GM12878 (cell line): Measurements from ENCODE around the gene CASP5. TPM values are rescaled to one million over a fixed set of nuclear protein-coding genes. Genes with fewer than 3 reads are reported as not detected.

Source experiments
- ATAC-seq: fragments of 200-7000 bp; cut with Tn5 transposase; 3 replicates; pipeline ENCODE4 v1.9.1; 2020; ENCODE audit warnings: mild to moderate bottlenecking, moderate library complexity
- BruUV-seq: library from RNA; stranded (reverse); fragments of 400-500 nt; replicated peaks from 2 replicates; lab custom pipeline; 2021; lab: Mats Ljungman, UMichigan
- CTCF ChIA-PET: fragments of 300-600 bp; sonication (Branson Sonifier 250); formaldehyde crosslinking; extraction: SDS; loops from one replicate; lab custom pipeline; 2021; ENCODE audit warnings: inconsistent platforms; lab: Yijun Ruan, JAX
- POLR2A ChIA-PET: fragments of 350-600 bp; formaldehyde crosslinking; extraction: SDS; loops from one replicate; lab custom pipeline; 2021; ENCODE audit warnings: inconsistent platforms; lab: Charles Lee
- RAD21 ChIA-PET: fragments of 300-600 bp; sonication (Branson Sonifier 250); formaldehyde crosslinking; loops from one replicate; lab custom pipeline; 2023; ENCODE audit warnings: antibody characterized with exemption; ENCODE audit not compliant: unreplicated experiment; lab: Charles Lee
- SMC1A ChIA-PET: fragments of 300-600 bp; sonication (Branson Sonifier 250); formaldehyde crosslinking; loops from one replicate; lab custom pipeline; 2023; ENCODE audit not compliant: unreplicated experiment, uncharacterized antibody; lab: Charles Lee
- DNase-seq: peaks from one replicate; pipeline ENCODE4 v3.0.0-alpha.2; 2011; ENCODE audit warnings: low read depth, low spot score
- FAIRE-seq: peaks from 3 replicates; lab custom pipeline; 2011; peaks lifted over from hg19 to GRCh38; lab: Jason Lieb, UNC
- H2AFZ ChIP-seq: 2 replicates; pipeline ENCODE4 v1.6.0; 2011; ENCODE audit warnings: low read depth, low read length, control low read depth; ENCODE audit not compliant: control insufficient read depth
- H3K27ac ChIP-seq: 2 replicates; pipeline ENCODE4 v1.5.1; 2011; ENCODE audit warnings: control low read depth; ENCODE audit not compliant: control insufficient read depth, insufficient read depth
- H3K27me3 ChIP-seq, 2 experiments: replicated peaks in 1 of 2; 2 replicates each; pipeline versions ENCODE4 v1.6.0 to v1.6.1; 2011; ENCODE audit warnings: low read length in 1 of 2; ENCODE audit not compliant: control insufficient read depth in 2 of 2, insufficient read depth in 2 of 2
- H3K36me3 ChIP-seq, 2 experiments: 2 replicates each; pipeline ENCODE4 v1.5.1; 2011; ENCODE audit warnings: low read length in 1 of 2; ENCODE audit not compliant: control insufficient read depth in 2 of 2, insufficient read depth in 2 of 2
- H3K4me1 ChIP-seq: 2 replicates; pipeline ENCODE4 v1.6.1; 2011; ENCODE audit warnings: mild to moderate bottlenecking, low read length, moderate library complexity, mixed read lengths; ENCODE audit not compliant: control insufficient read depth, insufficient read depth
- H3K4me2 ChIP-seq: 2 replicates; pipeline ENCODE4 v1.6.0; 2011; ENCODE audit warnings: control low read depth; ENCODE audit not compliant: control insufficient read depth, insufficient read depth
- H3K4me3 ChIP-seq: fragments of 200-600 bp; sonication (generic); 2 replicates; pipeline ENCODE4 v1.5.1; 2016
- H3K79me2 ChIP-seq: 2 replicates; pipeline ENCODE4 v1.6.0; 2011; ENCODE audit warnings: low read length; ENCODE audit not compliant: control insufficient read depth, insufficient read depth
- H3K9ac ChIP-seq: 2 replicates; pipeline ENCODE4 v1.8.0; 2011; ENCODE audit warnings: low read length, control low read depth, mixed read lengths; ENCODE audit not compliant: control insufficient read depth, insufficient read depth
- H3K9me3 ChIP-seq: replicated peaks from 3 replicates; pipeline ENCODE4 v1.5.1; 2011; ENCODE audit warnings: mild to moderate bottlenecking, low read length; ENCODE audit not compliant: control insufficient read depth, insufficient read depth
- H4K20me1 ChIP-seq: 2 replicates; pipeline ENCODE4 v1.6.0; 2011; ENCODE audit not compliant: control insufficient read depth, insufficient read depth
- NFYA ChIP-seq: IDR thresholded peaks from 2 replicates; pipeline ENCODE4 v1.6.1; 2011; ENCODE audit warnings: low read depth, mild to moderate bottlenecking, low read length, improper control_type of control experiment, borderline replicate concordance
- RAD51 ChIP-seq: fragments of 450-650 bp; IDR thresholded peaks from 2 replicates; pipeline ENCODE4 v1.6.1; 2016; ENCODE audit warnings: moderate library complexity, mild to moderate bottlenecking, inconsistent platforms
- RUNX3 ChIP-seq: IDR thresholded peaks from 2 replicates; pipeline ENCODE4 v1.6.1; 2012; ENCODE audit warnings: low read length, inconsistent platforms
- TARDBP ChIP-seq: IDR thresholded peaks from 2 replicates; pipeline ENCODE4 v1.6.1; 2016; ENCODE audit warnings: borderline replicate concordance
- WGBS: methylation state at CpG from one replicate; pipeline ENCODE4 v1.1.6; 2016; ENCODE audit warnings: low lambda C conversion rate; ENCODE audit not compliant: insufficient replicate concordance, insufficient coverage; ENCODE audit errors: missing lambda C conversion rate; 5-methylcytosine and 5-hydroxymethylcytosine counted together
- in situ Hi-C: fragments of 300-500 bp; cut with MboI; formaldehyde crosslinking; loops from 9 replicates; pipeline ENCODE4 v1.14.3; 2018; ENCODE audit warnings: mixed read lengths
- intact Hi-C: fragments of 100-400 bp; cut with micrococcal nuclease; formaldehyde crosslinking; loops from one replicate; pipeline ENCODE4 v1.14.2; 2022; ENCODE audit not compliant: unreplicated experiment
- polyA plus RNA-seq, 11 experiments: library from polyadenylated mRNA; depleted of rRNA in 4 of 11; unstranded in 6 of 11; stranded (reverse) in 5 of 11; fragments of >200 nt; fragmentation: Nextera tagmentation in 4 of 11; fragmentation: Illumina TruSeq in 1 of 11; extraction: Ambion mirVana in 4 of 11; extraction: Trizol in 1 of 11; gene quantifications; 1 replicate in 1 of 11; 2 replicates in 10 of 11; pipeline versions ENCODE4 v1.2.1 to v1.2.3, GENCODE V29; 2011 to 2016; ENCODE audit warnings: inconsistent platforms in 2 of 11, missing spikeins in 2 of 11, low read depth in 1 of 11
- total RNA-seq, 4 experiments: library from RNA; depleted of rRNA in 3 of 4; stranded (reverse); fragments of >200 nt in 3 of 4; fragmentation: Illumina TruSeq in 1 of 4; extraction: Trizol in 1 of 4; gene quantifications; 2 replicates each; pipeline versions ENCODE4 v1.2.1 to v1.2.3, GENCODE V29; 2013 to 2021
- TF ChIP-seq, protein P1 (sequence below): fragments of 150-350 bp; IDR thresholded peaks from 2 replicates; pipeline ENCODE4 v1.6.1; 2016; ENCODE audit warnings: low read depth, low read length
- TF ChIP-seq, protein P2 (sequence below): fragments of 450-650 bp; IDR thresholded peaks from 2 replicates; pipeline ENCODE4 v1.6.1; 2014; ENCODE audit warnings: mild to moderate bottlenecking

The CASP5 gene
- total and polyA plus RNA-seq, 10 of the 15 experiments (the other 5 are each of a cell fraction or from before 2014, with no cell fraction given): not detected

- Histone ChIP-seq H3K9ac (no peak overlapping the region), H3K36me3 (no peaks in the 10 kb centered on the region), H3K27ac (no peak overlapping the region), H3K79me2 (no peaks in the 10 kb centered on the region), H4K20me1 (no peaks in the 10 kb centered on the region), H3K4me1 (no peaks in the 10 kb centered on the region), H3K27me3 (no peaks in the 10 kb centered on the region), H3K4me2 (no peak overlapping the region), H2AFZ (no peak overlapping the region), H3K4me3 (no peak overlapping the region), H3K9me3 (no peaks in the 10 kb centered on the region)
- WGBS: 41% methylated on average over 3 of the region's 3 CpGs
- FAIRE-seq (no peak), DNase-seq (no peak)
- POLR2A ChIA-PET: no interaction called here
- intact Hi-C loops: no loop called here
- SMC1A ChIA-PET: interaction anchor here (1.0 kb wide), 1 partner anchor 11 kb away, joined by 3 read pairs; no protein-coding TSS in a partner anchor
- no TSS peak for BruUV-seq
- CTCF ChIA-PET: interaction anchor here (0.6 kb wide), 1 partner anchor 194 kb away, joined by 4 read pairs; no protein-coding TSS in a partner anchor
- RAD21 ChIA-PET: no interaction called here
- in situ Hi-C loops: loop anchor here (10.0 kb wide), 1 partner anchor 391 kb away; no protein-coding TSS in a partner anchor
- TF ChIP-seq, protein P1, sequence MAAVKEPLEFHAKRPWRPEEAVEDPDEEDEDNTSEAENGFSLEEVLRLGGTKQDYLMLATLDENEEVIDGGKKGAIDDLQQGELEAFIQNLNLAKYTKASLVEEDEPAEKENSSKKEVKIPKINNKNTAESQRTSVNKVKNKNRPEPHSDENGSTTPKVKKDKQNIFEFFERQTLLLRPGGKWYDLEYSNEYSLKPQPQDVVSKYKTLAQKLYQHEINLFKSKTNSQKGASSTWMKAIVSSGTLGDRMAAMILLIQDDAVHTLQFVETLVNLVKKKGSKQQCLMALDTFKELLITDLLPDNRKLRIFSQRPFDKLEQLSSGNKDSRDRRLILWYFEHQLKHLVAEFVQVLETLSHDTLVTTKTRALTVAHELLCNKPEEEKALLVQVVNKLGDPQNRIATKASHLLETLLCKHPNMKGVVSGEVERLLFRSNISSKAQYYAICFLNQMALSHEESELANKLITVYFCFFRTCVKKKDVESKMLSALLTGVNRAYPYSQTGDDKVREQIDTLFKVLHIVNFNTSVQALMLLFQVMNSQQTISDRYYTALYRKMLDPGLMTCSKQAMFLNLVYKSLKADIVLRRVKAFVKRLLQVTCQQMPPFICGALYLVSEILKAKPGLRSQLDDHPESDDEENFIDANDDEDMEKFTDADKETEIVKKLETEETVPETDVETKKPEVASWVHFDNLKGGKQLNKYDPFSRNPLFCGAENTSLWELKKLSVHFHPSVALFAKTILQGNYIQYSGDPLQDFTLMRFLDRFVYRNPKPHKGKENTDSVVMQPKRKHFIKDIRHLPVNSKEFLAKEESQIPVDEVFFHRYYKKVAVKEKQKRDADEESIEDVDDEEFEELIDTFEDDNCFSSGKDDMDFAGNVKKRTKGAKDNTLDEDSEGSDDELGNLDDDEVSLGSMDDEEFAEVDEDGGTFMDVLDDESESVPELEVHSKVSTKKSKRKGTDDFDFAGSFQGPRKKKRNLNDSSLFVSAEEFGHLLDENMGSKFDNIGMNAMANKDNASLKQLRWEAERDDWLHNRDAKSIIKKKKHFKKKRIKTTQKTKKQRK: no peak
- no peak for TF ChIP-seq TARDBP
- TF ChIP-seq RAD51: no peak
- TF ChIP-seq NFYA: no peak
- no peak for TF ChIP-seq RUNX3
- TF ChIP-seq, protein P2, sequence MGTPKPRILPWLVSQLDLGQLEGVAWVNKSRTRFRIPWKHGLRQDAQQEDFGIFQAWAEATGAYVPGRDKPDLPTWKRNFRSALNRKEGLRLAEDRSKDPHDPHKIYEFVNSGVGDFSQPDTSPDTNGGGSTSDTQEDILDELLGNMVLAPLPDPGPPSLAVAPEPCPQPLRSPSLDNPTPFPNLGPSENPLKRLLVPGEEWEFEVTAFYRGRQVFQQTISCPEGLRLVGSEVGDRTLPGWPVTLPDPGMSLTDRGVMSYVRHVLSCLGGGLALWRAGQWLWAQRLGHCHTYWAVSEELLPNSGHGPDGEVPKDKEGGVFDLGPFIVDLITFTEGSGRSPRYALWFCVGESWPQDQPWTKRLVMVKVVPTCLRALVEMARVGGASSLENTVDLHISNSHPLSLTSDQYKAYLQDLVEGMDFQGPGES: no peak
- TF ChIP-seq, all 136 proteins: peak for 0
- no peak for ATAC-seq
Measured at GRCh38 chr11:105005451-105005845, 17.5 kb downstream of the CASP5 start.
